HG02610 (cell line): ENCODE measurements around the gene MAD1L1.

Experiments used
- ATAC-seq: cut with Tn5 transposase; IDR thresholded peaks from one replicate; pipeline ENCODE4 v1.9.1; 2021; ENCODE audit warnings: mild to moderate bottlenecking, moderate library complexity; ENCODE audit not compliant: unreplicated experiment

Gene MAD1L1

GRCh38 chr7:2018569-2019460 lies 213.9 kb downstream of the MAD1L1 start:
- no peak for ATAC-seq

DNA sequence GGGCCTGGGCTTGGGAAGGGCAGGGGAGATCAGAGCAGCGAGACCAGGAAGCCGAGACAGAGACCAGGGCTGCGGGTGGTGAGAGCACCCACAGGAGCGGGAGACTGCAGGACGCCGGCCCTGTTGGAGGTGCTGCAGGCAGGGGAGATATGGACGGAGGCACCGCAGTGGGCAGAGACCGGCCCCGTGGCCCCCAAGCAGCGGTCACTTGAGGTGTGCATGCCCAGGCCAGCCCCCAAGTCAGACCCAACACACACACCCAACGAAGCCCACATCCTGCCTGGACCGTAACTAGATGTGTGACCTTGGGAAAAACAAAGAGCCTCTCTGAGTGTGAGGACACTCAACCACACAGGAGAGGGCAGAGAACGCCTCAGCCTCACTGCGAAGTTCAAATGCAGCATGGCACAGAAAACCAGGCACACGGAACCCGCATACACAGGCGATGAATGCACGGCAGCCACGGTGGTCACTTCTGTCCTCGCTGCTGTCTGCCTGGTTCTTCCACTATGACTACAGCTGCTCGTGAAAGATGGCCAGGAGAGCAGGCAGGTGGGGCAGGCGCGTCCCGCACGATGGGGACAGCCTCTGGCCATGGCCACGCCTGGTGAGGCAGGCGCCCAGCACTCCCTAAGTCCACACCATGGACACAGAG lies 214.7 kb downstream of the MAD1L1 start:
- no peak for ATAC-seq

DNA sequence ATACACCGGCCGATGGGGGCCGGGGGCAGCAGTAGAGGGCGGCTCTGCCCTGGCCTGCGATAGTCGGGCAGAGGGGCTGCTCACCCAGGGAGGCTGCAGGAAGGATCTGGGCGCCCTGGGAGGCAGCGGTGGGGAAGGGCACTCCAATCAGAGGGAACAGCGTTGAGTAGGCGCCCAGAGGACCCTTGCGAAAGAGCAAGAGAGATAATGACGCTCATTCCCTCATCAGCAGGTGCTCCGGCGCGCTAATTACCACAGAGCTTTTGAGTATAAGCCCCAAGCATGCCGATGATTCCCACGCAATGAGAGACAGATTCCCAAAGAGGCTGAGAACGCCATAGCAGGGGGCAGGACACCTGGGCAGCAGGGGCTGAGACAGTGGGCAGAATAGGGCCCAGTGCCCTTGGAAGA lies 215.3 kb downstream of the MAD1L1 start:
- ATAC-seq = no peak

DNA sequence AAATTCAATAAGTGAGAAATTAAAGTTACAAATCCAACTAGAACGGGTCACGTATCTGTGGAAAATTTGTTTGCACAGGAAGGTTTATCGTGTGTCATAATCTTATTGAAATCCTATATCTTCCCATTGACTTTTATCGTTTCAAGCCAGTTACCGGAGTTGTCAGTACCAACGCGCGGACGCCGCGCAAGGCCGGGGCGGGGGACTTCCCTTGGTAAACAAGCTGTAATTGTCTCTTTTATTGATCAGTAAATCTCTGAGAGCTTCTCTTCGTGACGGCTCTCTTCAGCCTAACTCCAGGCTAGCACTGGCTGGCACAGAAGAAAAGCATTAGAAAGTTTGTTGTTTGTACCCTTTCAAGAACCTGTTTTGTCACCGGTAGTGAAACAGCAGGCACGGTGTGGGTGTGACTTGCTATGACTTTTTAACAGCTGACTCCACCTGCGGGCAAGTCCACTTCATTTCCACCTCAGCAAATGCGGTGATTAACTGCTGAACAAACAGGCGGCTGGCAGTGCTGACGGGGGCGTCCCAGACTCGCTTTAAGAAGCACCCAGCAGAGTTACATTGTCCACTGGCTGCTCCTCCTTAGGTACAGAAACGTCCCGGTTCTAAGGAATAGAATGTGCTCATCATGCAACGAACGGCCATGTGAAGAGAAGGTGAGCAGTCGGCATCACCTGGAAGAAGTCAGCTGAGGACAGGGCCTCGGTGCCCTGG lies 215.8 kb downstream of the MAD1L1 start:
- no peak for ATAC-seq

GRCh38 chr7:2016021-2016631 lies 216.6 kb downstream of the MAD1L1 start:
- no peak for ATAC-seq

DNA sequence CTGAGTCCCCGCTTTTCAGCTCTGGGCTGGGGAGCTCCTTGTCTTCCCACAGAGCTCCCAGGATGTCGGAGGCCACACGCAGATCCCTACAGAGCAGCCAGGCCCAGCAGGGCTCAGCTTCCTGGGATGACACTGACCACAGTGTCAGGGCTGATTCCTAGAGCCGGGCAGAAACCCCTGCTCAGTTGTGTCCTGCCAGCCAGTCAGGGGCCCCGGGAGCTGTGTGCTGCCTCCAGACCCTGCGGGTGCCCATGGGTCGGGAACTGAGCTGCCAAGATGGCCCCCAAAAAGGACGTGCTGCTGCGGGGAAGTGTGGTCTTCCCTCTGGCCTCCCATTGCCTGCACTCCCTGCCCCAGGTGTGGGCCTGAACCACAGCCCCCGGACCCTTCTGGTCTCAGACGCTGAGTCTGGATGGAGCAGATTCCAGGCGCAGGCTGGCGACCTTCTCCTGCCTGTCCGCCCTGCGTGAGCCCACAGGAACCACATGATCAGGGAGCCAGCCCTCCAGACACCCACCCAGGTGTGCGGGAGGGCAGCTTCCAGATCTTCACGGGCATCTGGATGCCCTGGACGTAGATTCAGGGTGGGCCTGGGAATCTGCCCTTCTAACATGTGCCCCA lies 217.4 kb downstream of the MAD1L1 start:
- no peak for ATAC-seq

DNA sequence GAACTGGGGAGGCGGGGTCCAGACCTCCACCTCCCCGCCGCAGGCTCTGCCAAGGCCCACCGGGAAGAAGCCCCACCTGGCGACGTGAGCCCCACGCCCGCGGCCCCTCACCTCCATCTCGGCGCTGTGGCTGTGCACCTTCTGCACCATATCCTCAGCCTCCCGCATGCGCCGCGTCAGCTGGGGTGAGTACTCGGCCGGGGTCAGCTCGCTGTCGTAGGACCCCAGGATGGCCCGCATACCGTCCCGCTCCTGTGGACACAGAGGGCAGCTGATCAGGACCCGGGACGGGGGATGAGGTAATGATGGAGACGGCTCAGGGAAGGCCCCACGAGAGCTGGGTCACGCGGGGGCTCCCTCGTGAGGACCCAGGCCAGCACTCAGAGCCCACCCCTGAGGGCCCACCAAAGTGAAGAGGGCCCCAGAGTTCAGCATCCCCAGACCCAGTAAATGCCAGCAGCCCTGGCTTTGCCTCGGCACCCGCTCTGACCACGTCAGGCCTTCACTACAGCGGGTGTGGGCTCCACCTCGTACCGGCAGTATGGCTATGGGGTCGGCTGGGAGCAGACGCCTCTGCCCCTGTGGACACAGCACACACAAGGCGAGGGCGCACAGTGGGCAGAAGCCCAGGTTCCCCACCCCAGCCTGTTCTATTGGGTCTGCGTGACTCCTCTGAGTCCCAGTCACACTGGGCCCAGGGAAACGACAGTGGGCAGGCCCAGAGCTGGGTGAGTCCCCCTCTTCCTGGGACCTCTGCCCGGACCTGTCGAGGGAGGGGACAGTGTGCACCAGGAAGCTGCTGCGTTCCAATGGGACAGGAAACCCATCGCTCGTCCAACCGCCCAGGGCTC lies 218.1 kb downstream of the MAD1L1 start:
- no peak for ATAC-seq

- no peak for ATAC-seq
These were observed 219.1 kb downstream of the MAD1L1 start for GRCh38 chr7:2013381-2014311.

DNA sequence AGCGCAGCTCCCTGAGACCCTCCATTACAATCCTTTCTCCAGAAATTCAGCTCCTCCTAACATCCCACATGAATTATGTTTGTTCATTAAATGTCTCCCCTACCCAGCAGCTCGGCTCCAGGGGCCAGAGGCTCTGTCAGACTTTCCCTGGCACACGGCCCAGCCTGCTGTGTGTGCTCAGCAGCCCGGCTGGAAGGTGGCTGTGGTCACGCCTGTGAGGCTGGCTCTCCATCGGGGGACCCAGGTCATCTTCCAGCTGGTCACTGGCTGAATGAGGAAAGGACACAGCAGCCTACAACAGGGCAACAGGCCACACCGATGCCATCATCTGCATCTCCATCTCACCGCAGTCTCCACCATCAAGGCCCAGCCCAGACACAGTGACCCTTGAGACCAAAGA lies 219.8 kb downstream of the MAD1L1 start:
- no peak for ATAC-seq

- ATAC-seq = no peak
These were observed 220.5 kb downstream of the MAD1L1 start for GRCh38 chr7:2012044-2012900.

DNA sequence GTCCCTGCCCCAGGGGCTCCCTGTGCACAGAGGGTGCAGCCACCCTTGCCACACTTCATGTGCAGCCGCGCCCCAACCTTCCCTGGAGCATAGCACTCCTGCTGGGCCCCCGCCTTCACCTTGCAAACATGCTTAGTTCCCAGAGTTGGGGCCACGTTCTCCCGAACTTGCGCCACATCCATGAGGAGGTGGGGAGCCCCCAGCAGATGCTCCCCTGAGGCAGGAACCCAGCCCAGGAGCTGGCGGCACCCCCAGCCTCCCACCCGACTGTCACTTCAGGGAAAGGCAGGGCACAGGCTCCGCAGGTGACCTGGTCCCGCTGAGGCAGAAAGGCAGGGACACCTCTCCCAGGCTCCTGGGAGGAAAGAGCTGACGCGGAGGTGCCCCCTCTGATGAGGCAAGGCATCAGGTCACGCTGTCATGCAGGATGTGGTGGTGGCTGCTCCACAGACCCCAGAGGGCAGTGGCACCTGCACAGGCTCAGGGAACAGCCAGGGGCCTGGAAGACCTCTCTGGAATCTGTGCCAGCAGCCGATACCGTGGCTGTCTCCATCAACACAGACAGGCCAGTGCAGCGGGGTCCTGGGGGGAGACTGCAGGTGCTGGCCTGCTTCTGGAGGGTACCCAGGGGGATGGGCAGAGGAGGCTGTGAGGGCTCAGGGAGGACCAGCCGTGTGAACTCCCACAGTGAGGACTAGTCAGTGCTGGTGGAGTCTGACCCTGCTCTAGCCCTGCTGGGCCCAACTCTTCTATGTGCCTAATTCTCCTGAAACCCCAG lies 221.3 kb downstream of the MAD1L1 start:
- no peak for ATAC-seq

DNA sequence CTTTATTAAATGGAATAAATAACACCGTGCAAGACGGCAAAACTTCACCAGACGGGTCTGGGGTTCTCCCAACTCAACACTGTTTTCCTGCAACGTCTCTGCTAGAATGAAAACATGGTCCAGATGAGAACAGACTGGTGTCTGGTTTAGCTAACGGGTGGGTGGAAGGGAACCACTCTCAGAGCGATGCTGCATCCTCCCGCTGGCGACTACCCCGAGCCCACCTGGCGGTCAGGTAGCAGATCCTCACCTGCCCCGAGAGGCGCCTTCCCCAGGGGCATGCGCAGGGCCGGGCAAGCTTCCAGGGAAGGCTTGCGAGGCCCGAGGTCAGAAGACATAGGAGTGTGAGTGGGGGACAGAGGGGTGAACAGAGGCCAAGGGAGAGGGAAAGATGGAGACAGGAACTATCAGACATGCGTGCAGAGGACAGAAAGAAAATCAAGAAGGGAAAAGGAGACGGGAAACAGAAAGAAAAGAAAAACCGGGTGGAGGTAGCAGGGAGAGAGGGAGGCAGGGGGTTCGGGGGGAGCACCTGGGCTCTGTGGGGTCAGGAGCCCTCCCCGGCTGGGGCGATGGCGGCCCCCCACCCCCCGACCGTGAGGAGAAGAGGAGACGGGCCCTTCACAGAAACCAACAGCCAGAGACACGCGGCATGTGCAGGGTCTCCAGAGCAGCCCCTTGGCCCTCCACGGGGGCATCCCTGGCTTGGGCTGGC lies 222.0 kb downstream of the MAD1L1 start:
- no peak for ATAC-seq

- no peak for ATAC-seq
These were observed 222.6 kb downstream of the MAD1L1 start for GRCh38 chr7:2010101-2010500.

DNA sequence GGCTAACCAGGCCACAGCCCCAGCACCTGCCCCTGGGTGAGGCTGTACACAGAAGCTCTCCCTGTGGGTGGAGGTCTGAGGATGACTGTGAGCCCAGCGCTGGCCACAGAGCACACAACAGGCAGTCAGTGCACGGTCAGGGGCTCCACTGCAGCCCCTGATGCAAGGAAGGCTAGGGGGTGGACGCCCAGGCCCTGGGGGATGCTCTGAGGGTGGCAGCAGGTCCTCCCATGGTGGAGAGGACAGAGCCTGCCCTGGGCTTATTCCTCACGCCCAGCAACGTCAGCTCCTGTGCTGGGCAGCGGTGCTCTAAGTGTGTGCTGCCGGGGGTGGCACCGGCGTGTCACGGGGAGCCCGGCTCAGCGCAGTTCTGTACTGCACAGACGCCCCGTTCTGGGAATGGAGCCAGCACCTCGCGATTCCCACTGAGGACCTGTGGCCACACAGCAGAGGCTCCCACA lies 223.2 kb downstream of the MAD1L1 start:
- no peak for ATAC-seq

DNA sequence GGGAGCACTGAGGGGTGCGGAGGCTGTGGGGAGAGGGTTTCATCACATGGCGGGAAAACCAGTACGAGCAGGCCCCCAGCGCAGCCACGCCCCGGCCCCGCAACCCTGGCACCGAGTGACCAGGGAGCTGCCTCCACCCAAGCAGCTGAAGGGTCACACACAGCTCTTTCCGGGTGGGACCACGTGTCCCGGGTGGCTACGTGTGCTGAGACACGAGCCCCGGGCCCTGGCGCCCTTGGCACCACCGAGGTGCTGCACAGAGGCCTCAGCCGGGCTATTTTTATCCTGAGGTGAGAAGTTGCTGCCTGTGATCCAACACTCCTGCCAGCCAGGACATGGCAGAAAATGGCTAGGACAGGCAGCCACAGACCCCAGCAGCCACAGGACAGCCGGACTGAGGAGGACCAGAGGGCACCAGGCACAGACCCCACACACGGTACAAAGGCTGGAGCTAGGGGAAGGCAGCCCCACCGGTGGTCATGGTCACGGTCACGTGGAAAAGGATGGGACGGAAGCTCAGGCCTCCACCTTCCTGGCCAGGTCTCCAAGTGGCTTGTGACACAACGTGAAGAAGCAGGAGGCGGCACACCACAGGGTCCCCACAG lies 223.7 kb downstream of the MAD1L1 start:
- ATAC-seq = no peak
